MM.1S (cell line): Measurements from ENCODE around the gene SPIRE2.

Experiments
- DNase-seq: peaks from one replicate; pipeline ENCODE4 v3.0.0-alpha.2; 2015
- H2AFZ ChIP-seq: fragments of 300-600 bp; sonication (generic); 2 replicates; pipeline ENCODE4 v1.6.0; 2016; ENCODE audit warnings: antibody characterized with exemption, low read length
- H3F3A ChIP-seq: fragments of 300-600 bp; sonication (generic); 2 replicates; pipeline ENCODE4 v1.6.1; 2016; ENCODE audit warnings: mild to moderate bottlenecking, antibody characterized with exemption, low read length, moderate library complexity, mixed read lengths; ENCODE audit not compliant: insufficient read depth
- H3K27ac ChIP-seq: fragments of 300-600 bp; sonication (generic); 2 replicates; pipeline ENCODE4 v1.5.1; 2016; ENCODE audit warnings: mild to moderate bottlenecking, low read length
- H3K27me3 ChIP-seq: fragments of 300-600 bp; sonication (generic); replicated peaks from 2 replicates; pipeline ENCODE4 v1.6.0; 2016; ENCODE audit warnings: low read length; ENCODE audit not compliant: insufficient read depth
- H3K36me3 ChIP-seq: fragments of 300-600 bp; sonication (generic); replicated peaks from 2 replicates; pipeline ENCODE4 v1.6.1; 2016; ENCODE audit warnings: mild to moderate bottlenecking, low read length, mixed read lengths; ENCODE audit not compliant: insufficient read depth
- H3K4me1 ChIP-seq: fragments of 300-600 bp; sonication (generic); 2 replicates; pipeline ENCODE4 v1.6.1; 2016; ENCODE audit warnings: low read length, mixed read lengths
- H3K4me2 ChIP-seq: fragments of 300-600 bp; sonication (generic); 2 replicates; pipeline ENCODE4 v1.6.0; 2016; ENCODE audit warnings: low read depth, low read length
- H3K4me3 ChIP-seq: fragments of 300-600 bp; sonication (generic); 2 replicates; pipeline ENCODE4 v1.5.1; 2016; ENCODE audit warnings: low read length, mixed read lengths
- H3K79me2 ChIP-seq: fragments of 300-600 bp; sonication (generic); 2 replicates; pipeline ENCODE4 v1.6.1; 2016; ENCODE audit warnings: mixed run types, low read length, mixed read lengths
- H3K9ac ChIP-seq: fragments of 300-600 bp; sonication (generic); 2 replicates; pipeline ENCODE4 v1.6.1; 2016; ENCODE audit warnings: low read length, mixed read lengths
- H3K9me2 ChIP-seq: fragments of 300-600 bp; sonication (generic); replicated peaks from 2 replicates; pipeline ENCODE4 v1.6.1; 2016; ENCODE audit warnings: mild to moderate bottlenecking, low read length, mixed read lengths; ENCODE audit not compliant: insufficient read depth
- H3K9me3 ChIP-seq: fragments of 300-600 bp; sonication (generic); replicated peaks from 2 replicates; pipeline ENCODE4 v1.6.1; 2016; ENCODE audit warnings: mild to moderate bottlenecking, low read length, mixed read lengths; ENCODE audit not compliant: insufficient read depth
- H4K20me1 ChIP-seq: fragments of 300-600 bp; sonication (generic); 2 replicates; pipeline ENCODE4 v1.6.1; 2016; ENCODE audit warnings: mild to moderate bottlenecking, low read length, moderate library complexity, mixed read lengths; ENCODE audit not compliant: insufficient read depth
- EZH2 ChIP-seq: fragments of 300-600 bp; sonication (generic); optimal IDR thresholded peaks from 2 replicates; pipeline ENCODE3; 2017; ENCODE audit warnings: low read depth, mild to moderate bottlenecking, antibody characterized with exemption, low read length, mixed read lengths
- EZH2phosphoT487 ChIP-seq: fragments of 300-600 bp; sonication (generic); IDR thresholded peaks from 2 replicates; pipeline ENCODE4 v1.6.1; 2018; ENCODE audit warnings: antibody characterized with exemption, low read length
- TF ChIP-seq, protein P1 (sequence below): fragments of 300-600 bp; sonication (generic); IDR thresholded peaks from 2 replicates; pipeline ENCODE4 v1.5.1; 2016; ENCODE audit warnings: antibody characterized with exemption, low read length, mixed read lengths

Gene SPIRE2

GRCh38 chr16:89798126-89798525 is 30.1 kb upstream of the SPIRE2 start:
- no peak for TF ChIP-seq EZH2
- TF ChIP-seq EZH2phosphoT487: no peak
- TF ChIP-seq, protein P1, sequence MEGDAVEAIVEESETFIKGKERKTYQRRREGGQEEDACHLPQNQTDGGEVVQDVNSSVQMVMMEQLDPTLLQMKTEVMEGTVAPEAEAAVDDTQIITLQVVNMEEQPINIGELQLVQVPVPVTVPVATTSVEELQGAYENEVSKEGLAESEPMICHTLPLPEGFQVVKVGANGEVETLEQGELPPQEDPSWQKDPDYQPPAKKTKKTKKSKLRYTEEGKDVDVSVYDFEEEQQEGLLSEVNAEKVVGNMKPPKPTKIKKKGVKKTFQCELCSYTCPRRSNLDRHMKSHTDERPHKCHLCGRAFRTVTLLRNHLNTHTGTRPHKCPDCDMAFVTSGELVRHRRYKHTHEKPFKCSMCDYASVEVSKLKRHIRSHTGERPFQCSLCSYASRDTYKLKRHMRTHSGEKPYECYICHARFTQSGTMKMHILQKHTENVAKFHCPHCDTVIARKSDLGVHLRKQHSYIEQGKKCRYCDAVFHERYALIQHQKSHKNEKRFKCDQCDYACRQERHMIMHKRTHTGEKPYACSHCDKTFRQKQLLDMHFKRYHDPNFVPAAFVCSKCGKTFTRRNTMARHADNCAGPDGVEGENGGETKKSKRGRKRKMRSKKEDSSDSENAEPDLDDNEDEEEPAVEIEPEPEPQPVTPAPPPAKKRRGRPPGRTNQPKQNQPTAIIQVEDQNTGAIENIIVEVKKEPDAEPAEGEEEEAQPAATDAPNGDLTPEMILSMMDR: no peak
- Histone ChIP-seq H3K9me2 (no peaks in the 10 kb centered on the region), H4K20me1 (no peaks in the 10 kb centered on the region), H3K36me3 (no peaks in the 10 kb centered on the region), H3K4me2 (no peak overlapping the region), H3K27ac (no peak overlapping the region), H3K79me2 (peaks cover 6% of the 10 kb centered on the region; the same call in 1 of the 2 replicates), H3K27me3 (no peaks in the 10 kb centered on the region), H2AFZ (no peak overlapping the region), H3K9ac (no peak overlapping the region), H3K4me1 (no peaks in the 10 kb centered on the region), H3F3A (no peaks in the 10 kb centered on the region), H3K4me3 (no peak overlapping the region), H3K9me3 (no peaks in the 10 kb centered on the region)
- no peak for DNase-seq

DNA sequence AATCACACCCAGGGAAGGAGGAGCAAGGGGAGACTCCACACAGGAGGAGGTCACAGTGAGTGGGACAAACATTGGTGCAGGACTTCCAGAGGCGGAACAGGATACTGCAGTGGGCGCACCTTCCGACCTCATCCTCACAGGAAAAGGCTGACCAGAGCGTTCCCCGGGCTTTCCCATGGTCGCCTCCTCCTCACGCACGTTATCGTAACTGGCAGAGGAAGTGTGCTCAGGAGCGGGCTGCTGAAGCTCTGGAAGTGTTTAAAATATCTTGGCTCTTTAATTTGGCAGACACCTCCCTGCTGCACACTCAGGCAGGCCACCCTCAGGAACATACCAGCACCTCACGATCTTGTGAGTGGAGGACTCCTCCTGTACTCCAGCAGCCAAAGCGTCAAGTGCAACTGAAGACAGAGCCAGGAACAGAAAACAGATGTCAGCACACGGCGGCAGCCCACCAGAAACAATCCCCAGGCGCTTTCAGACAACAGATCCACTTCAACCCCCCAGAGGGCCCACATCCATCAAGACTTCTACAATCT is 29.4 kb upstream of the SPIRE2 start:
- TF ChIP-seq, protein P1: no peak
- TF ChIP-seq EZH2phosphoT487 (no peak), EZH2 (no peak)
- Histone ChIP-seq H3K79me2 (peaks cover 6% of the 10 kb centered on the region; the same call in 1 of the 2 replicates), H2AFZ (no peak overlapping the region), H3K9me3 (no peaks in the 10 kb centered on the region), H4K20me1 (no peaks in the 10 kb centered on the region), H3K4me3 (no peak overlapping the region), H3K4me2 (no peak overlapping the region), H3F3A (no peaks in the 10 kb centered on the region), H3K4me1 (no peaks in the 10 kb centered on the region), H3K36me3 (no peaks in the 10 kb centered on the region), H3K27ac (no peak overlapping the region), H3K27me3 (no peaks in the 10 kb centered on the region), H3K9ac (no peak overlapping the region), H3K9me2 (no peaks in the 10 kb centered on the region)
- no peak for DNase-seq

- no peaks in the 10 kb centered on the region for H3K9me3 ChIP-seq
- H2AFZ ChIP-seq: no peak overlapping the region
- no peak overlapping the region for H3K4me2 ChIP-seq
- no peaks in the 10 kb centered on the region for H3K9me2 ChIP-seq
- no peak overlapping the region for H3K9ac ChIP-seq
- H3K4me3 ChIP-seq: no peak overlapping the region
- no peaks in the 10 kb centered on the region for H3K4me1 ChIP-seq
- H3K27me3 ChIP-seq: no peaks in the 10 kb centered on the region
- no peak for DNase-seq
- TF ChIP-seq EZH2 (no peak), EZH2phosphoT487 (no peak)
- TF ChIP-seq, protein P1: no peak
- H3K36me3 ChIP-seq: no peaks in the 10 kb centered on the region
- H3K27ac ChIP-seq: no peak overlapping the region
- no peaks in the 10 kb centered on the region for H3F3A ChIP-seq
- peaks cover 6% of the 10 kb centered on the region; the same call in 1 of the 2 replicates for H3K79me2 ChIP-seq
- no peaks in the 10 kb centered on the region for H4K20me1 ChIP-seq
Observed at GRCh38 chr16:89801800-89802199, 26.5 kb upstream of the SPIRE2 start.
